HT1080 (cell line): ENCODE data around the gene ASZ1. TPM values are rescaled to one million over a fixed set of nuclear protein-coding genes. Genes with fewer than 3 reads are reported as not detected.

Experiments used
- DNase-seq: peaks from one replicate; pipeline ENCODE4 v3.0.0-alpha.2; 2015; ENCODE audit warnings: low read depth
- total RNA-seq: library from RNA; depleted of rRNA; stranded (reverse); fragments of >200 nt; shearing (Covaris generic); gene quantifications from 2 replicates; pipeline ENCODE4 v1.2.3, GENCODE V29; 2014; rRNA removed

The ASZ1 gene
- total RNA-seq, 1 experiment from 2014 or later: not detected

GRCh38 chr7:117347962-117348672 is 79.2 kb downstream of the ASZ1 start:
- no peak for DNase-seq

GRCh38 chr7:117347480-117347879 is 79.8 kb downstream of the ASZ1 start:
- no peak for DNase-seq

GRCh38 chr7:117346161-117346560 is 81.1 kb downstream of the ASZ1 start:
- no peak for DNase-seq

GRCh38 chr7:117338020-117338419 is 89.3 kb downstream of the ASZ1 start:
- no peak for DNase-seq

GRCh38 chr7:117333168-117333567 is 94.1 kb downstream of the ASZ1 start:
- DNase-seq: no peak

GRCh38 chr7:117332031-117332430 is 95.3 kb downstream of the ASZ1 start:
- no peak for DNase-seq

GRCh38 chr7:117325836-117326235 is 101.5 kb downstream of the ASZ1 start:
- DNase-seq: no peak

- no peak for DNase-seq
Observed at GRCh38 chr7:117324960-117325359, 102.3 kb downstream of the ASZ1 start.

- DNase-seq: no peak
Observed at GRCh38 chr7:117323851-117324711, 103.2 kb downstream of the ASZ1 start.

- DNase-seq: peak; percentile 7
Observed at GRCh38 chr7:117323305-117323850, 103.9 kb downstream of the ASZ1 start.

- DNase-seq: no peak
Observed at GRCh38 chr7:117322741-117323304, 104.5 kb downstream of the ASZ1 start, which contains the start of gene WNT2. WNT2 (minus strand) TSS chr7:117323058; CDS start chr7:117322989, 69 bp downstream.

GRCh38 chr7:117320523-117320922 is 106.8 kb downstream of the ASZ1 start:
- no peak for DNase-seq

GRCh38 chr7:117319181-117319580 is 108.1 kb downstream of the ASZ1 start:
- DNase-seq: no peak

GRCh38 chr7:117313582-117313981 is 113.7 kb downstream of the ASZ1 start:
- DNase-seq: no peak

Other genes with a start within 250 kb of the ASZ1 start
- not detected in 2 replicates for gene WNT2, start 104.4 kb downstream of the ASZ1 start, total RNA-seq
- gene CFTR, start 52.5 kb upstream of the ASZ1 start, total RNA-seq: not detected in 2 replicates